Hepatic stellate cell (primary cell): ENCODE measurements around the gene ZNF580.

Experiments
- DNase-seq: peaks from one replicate; pipeline ENCODE4 v3.0.0; 2011; ENCODE audit warnings: low spot score

The ZNF580 gene

GRCh38 chr19:55647732-55648584, 7.2 kb downstream of the ZNF580 start, which contains the start of gene CCDC106:
Gene CCDC106 (plus strand): TSS chr19:55648212. CDS start chr19:55649047, 835 bp downstream.
- peak; percentile 77 for DNase-seq

GRCh38 chr19:55648585-55649267, 7.9 kb downstream of the ZNF580 start:
- no peak for DNase-seq

GRCh38 chr19:55649268-55650125, 8.7 kb downstream of the ZNF580 start:
- no peak for DNase-seq

- no peak for DNase-seq
Measured at GRCh38 chr19:55650126-55650557, 9.3 kb downstream of the ZNF580 start.

GRCh38 chr19:55650602-55651230, 9.9 kb downstream of the ZNF580 start:
- no peak for DNase-seq

- no peak for DNase-seq
Measured at GRCh38 chr19:55651236-55651635, 10.4 kb downstream of the ZNF580 start.

- DNase-seq: no peak
Measured at GRCh38 chr19:55652311-55653128, 11.7 kb downstream of the ZNF580 start.

- DNase-seq: peak; percentile 99
Measured at GRCh38 chr19:55653651-55654322, 13.0 kb downstream of the ZNF580 start.

- DNase-seq: peak; percentile 93
Measured at GRCh38 chr19:55654323-55654867, 13.6 kb downstream of the ZNF580 start.

GRCh38 chr19:55654868-55655647, 14.3 kb downstream of the ZNF580 start, which contains the start of gene U2AF2:
Gene U2AF2 (plus strand): TSS chr19:55655035. CDS start chr19:55655105, 70 bp downstream.
- peak; percentile 95 for DNase-seq

- no peak for DNase-seq
Measured at GRCh38 chr19:55655648-55656040, 14.8 kb downstream of the ZNF580 start.

- no peak for DNase-seq
Measured at GRCh38 chr19:55656552-55656951, 15.8 kb downstream of the ZNF580 start.

- DNase-seq: no peak
Measured at GRCh38 chr19:55656988-55657747, 16.4 kb downstream of the ZNF580 start.

- no peak for DNase-seq
Measured at GRCh38 chr19:55658846-55659459, 18.2 kb downstream of the ZNF580 start.

GRCh38 chr19:55659822-55660221, 19.0 kb downstream of the ZNF580 start:
- no peak for DNase-seq

- DNase-seq: no peak
Measured at GRCh38 chr19:55660404-55660803, 19.6 kb downstream of the ZNF580 start.

- no peak for DNase-seq
Measured at GRCh38 chr19:55660991-55661390, 20.2 kb downstream of the ZNF580 start.

- no peak for DNase-seq
Measured at GRCh38 chr19:55661826-55662225, 21.0 kb downstream of the ZNF580 start.
